HG02870 (cell line): ENCODE data around the gene FAM209B.
"Not testable (repeated sequence)": the region's sequence is repeated elsewhere in the genome, so short reads cannot be mapped to it uniquely, and the experiment has no call there.

Experiments used
- ATAC-seq: cut with Tn5 transposase; IDR thresholded peaks from one replicate; pipeline ENCODE4 v1.9.1; 2021; ENCODE audit warnings: mild to moderate bottlenecking, moderate library complexity; ENCODE audit not compliant: unreplicated experiment

Gene FAM209B

GRCh38 chr20:56532946-56533345 lies at the start of gene FAM209B:
FAM209B (plus strand) TSS chr20:56533246; CDS start chr20:56533342, 96 bp downstream.
- not testable (repeated sequence) for ATAC-seq

GRCh38 chr20:56483970-56484369 lies 49.1 kb upstream of the FAM209B start:
- no peak for ATAC-seq

- no peak for ATAC-seq
Measured at GRCh38 chr20:56487216-56487615, 45.8 kb upstream of the FAM209B start.

- no peak for ATAC-seq
Measured at GRCh38 chr20:56488566-56488965, 44.5 kb upstream of the FAM209B start.

- no peak for ATAC-seq
Measured at GRCh38 chr20:56501116-56501515, 31.9 kb upstream of the FAM209B start.

GRCh38 chr20:56503916-56504315 lies 29.1 kb upstream of the FAM209B start:
- no peak for ATAC-seq

- no peak for ATAC-seq
Measured at GRCh38 chr20:56504373-56505005, 28.6 kb upstream of the FAM209B start.

GRCh38 chr20:56506103-56506502 lies 26.9 kb upstream of the FAM209B start:
- ATAC-seq, result no peak

- ATAC-seq, result no peak
Measured at GRCh38 chr20:56511926-56512325, 21.1 kb upstream of the FAM209B start.

- ATAC-seq, result no peak
Measured at GRCh38 chr20:56513161-56514150, 19.6 kb upstream of the FAM209B start.

- ATAC-seq, result no peak
Measured at GRCh38 chr20:56516631-56517030, 16.4 kb upstream of the FAM209B start.

GRCh38 chr20:56517211-56517610 lies 15.8 kb upstream of the FAM209B start:
- ATAC-seq, result no peak

- ATAC-seq, result no peak
Measured at GRCh38 chr20:56517641-56518040, 15.4 kb upstream of the FAM209B start.

GRCh38 chr20:56518126-56518525 lies 14.9 kb upstream of the FAM209B start:
- no peak for ATAC-seq

GRCh38 chr20:56518721-56519398 lies 14.2 kb upstream of the FAM209B start:
- ATAC-seq, result no peak

GRCh38 chr20:56519551-56519950 lies 13.5 kb upstream of the FAM209B start:
- ATAC-seq, result no peak

- no peak for ATAC-seq
Measured at GRCh38 chr20:56520180-56520579, 12.9 kb upstream of the FAM209B start.

GRCh38 chr20:56520746-56521354 lies 12.2 kb upstream of the FAM209B start:
- not testable (repeated sequence) for ATAC-seq

- ATAC-seq, result no peak
Measured at GRCh38 chr20:56522311-56522710, 10.7 kb upstream of the FAM209B start.

GRCh38 chr20:56524444-56524843 lies 8.6 kb upstream of the FAM209B start, which contains the start of gene FAM209A:
FAM209A (plus strand) TSS chr20:56524744; CDS start chr20:56524809, 65 bp downstream.
- ATAC-seq, result not testable (repeated sequence)

GRCh38 chr20:56527521-56527920 lies 5.5 kb upstream of the FAM209B start:
- ATAC-seq, result no peak
